ENCODE results near the gene MAPK8IP1. TPM values are rescaled to one million over a fixed set of nuclear protein-coding genes. Genes with fewer than 3 reads are reported as not detected.

Gene MAPK8IP1
- 7.7 and 8.1 TPM in 2 replicates for total RNA-seq

DNA sequence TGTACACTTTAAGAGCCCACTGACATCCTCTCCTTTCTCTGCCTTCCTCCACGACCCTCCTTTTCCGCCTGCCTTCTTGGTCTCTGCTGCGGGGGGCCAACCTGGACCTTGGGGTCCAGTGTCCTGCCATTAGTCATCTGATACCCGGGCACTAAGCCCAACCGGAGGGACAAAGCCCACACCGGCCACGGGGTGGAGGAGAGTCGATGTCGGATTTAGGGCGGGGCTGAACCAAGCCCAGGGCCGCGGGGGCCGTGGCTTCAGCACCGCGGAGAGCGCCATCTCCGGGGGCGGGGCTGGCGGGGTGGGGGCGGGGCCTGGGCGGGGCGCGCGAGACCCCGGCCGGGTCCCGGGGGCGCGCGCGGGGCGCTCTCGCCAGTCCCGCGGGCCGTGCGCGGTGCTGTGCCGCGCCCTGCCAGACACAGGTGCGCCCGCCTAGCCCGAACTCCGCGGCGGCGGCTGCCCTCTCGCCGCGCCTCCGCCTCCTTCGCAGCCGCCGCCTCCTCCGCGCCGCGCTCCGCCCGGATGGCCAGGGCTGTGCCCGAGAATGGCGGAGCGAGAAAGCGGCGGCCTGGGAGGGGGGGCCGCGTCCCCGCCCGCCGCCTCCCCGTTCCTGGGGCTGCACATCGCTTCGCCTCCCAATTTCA lies at the start of gene MAPK8IP1:
Gene MAPK8IP1, plus strand, starts transcription at position 378 of the 647 bp plus-strand sequence. Its CDS starts 170 bp downstream, at position 548.

DNA sequence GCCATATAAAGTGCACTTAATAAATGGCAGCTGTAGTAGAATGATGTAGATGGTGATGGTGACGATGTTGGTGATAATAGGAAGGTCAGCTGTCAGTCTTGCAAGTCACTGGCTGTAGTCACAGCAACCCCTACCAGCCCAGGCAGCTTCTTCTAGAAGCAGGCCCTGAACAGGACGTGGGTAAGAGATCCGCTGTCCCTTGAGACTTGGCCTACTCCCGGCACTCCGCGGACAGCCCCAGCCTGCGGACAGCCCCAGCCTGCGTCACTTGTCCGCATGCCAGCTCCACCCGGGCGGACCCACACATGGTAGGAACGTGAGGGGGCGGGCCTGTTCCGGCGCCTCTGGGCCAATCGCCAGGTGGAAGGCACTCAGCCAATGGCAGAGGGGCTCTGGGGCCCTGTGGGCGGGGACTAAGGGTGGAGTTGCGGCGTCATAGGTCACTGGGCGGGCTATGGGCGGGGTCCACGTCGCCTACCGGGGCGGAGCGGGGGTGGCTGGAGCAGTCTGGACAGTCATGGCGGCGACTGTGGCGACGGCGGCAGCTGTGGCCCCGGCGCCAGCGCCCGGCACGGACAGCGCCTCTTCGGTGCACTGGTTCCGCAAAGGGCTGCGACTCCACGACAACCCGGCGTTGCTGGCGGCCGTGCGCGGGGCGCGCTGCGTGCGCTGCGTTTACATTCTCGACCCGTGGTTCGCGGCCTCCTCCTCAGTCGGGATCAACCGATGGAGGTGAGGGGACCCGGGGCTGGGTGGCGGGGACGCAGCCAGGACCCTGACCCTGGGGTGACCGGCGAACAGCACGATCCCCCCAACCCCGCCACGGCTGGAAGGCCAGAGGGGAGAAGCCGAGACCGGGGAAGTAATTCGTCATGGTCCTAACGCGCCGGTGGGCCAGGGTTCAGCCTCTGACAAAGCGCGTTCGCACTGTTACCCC lies 38.2 kb upstream of the MAPK8IP1 start, which contains the start of gene CRY2:
Gene CRY2, plus strand, starts transcription at position 502 of the 937 bp plus-strand sequence. Its CDS starts 16 bp downstream, at position 518.

DNA sequence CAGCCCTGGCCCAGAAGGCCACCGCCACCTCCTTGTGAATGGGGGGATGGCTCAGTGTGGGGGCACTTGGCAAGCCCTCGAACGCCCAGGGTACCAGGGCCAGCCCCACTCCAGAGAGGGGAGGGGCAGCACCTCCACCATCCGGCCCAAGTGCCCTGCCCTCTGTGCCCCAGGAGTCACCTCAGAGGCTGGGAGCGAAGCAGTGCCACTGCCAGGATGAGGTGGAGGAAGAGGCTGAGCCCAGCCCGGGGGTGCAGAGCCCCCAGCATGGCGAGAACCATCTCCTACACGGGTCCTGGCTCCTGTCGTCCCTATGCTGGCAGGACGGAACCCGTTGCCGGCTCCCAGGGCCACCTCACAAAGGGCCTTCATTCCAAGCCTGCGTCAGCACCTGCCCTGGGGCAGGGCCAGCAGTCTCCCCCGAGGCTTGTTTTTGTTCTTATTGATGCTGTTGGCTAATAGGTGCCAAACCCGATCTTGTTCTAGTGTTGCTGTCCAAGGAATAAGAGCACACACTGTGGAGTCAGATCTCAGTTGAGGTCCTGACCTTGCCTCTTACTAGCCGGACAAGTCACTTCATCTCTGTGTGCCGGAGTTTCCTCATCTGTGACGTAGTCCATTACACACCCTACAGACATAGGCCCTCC lies 21.6 kb downstream of the MAPK8IP1 start, which contains the start of gene FREY1:
Gene FREY1, minus strand, starts transcription at position 307 of the 647 bp plus-strand sequence. Its CDS starts 26 bp downstream, at position 281.

DNA sequence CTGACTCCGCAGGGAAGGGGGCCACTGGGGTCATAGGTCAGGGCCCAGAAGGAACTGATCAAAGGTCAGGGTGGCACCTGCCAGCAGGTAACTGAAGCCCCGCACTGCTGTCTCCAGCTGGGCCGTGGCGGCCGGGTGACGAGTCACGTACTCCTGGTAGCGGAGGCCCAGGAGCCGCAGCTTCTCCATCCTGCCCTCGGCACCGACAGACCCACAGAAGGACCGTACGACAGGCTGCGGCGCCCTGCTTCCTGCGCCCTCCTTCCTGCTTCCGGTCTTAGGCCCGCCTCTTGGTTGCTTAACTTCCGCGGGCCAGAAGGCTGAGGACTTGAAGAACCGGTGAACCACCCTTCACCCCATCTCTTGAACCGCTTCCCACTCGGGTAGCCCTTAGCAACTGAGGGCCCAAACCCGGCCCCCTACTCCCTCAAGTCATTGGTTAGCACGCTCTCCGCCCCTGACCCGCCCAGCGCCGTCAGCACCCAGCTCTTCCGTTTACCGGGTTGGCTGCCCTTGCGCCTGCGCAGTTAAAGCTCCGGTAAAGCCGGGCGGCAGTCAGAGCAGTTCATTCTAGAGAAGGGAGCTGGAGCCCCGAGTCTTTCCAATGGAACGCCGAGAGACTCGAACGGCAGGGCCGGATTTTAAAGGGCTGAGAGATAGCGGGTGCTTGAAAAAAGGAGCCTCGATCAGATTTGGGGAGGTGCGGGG lies 32.3 kb downstream of the MAPK8IP1 start, which contains the start of gene PEX16:
Gene PEX16, minus strand, starts transcription at position 255 of the 708 bp plus-strand sequence. Its CDS starts 66 bp downstream, at position 189.

GRCh38 chr11:45922425-45923082 lies 37.1 kb downstream of the MAPK8IP1 start, which contains the start of gene LARGE2:
Gene LARGE2, plus strand, starts transcription at chr11:45922656. Its CDS starts 227 bp downstream, at chr11:45922883.

Other genes with a start within 250 kb of the MAPK8IP1 start
- gene CHST1, start 220.0 kb upstream of the MAPK8IP1 start, total RNA-seq, result 0.14 and 0.37 TPM in 2 replicates
- gene SLC35C1, start 80.5 kb upstream of the MAPK8IP1 start, total RNA-seq, result 12.9 TPM in 2 replicates
- 14.9 and 18.4 TPM in 2 replicates for gene CRY2, start 38.2 kb upstream of the MAPK8IP1 start, total RNA-seq
- gene FREY1, start 21.6 kb downstream of the MAPK8IP1 start, total RNA-seq, result 1.00 and 1.4 TPM in 2 replicates
- 34.6 and 37.0 TPM in 2 replicates for gene PEX16, start 32.2 kb downstream of the MAPK8IP1 start, total RNA-seq
- 0.09 TPM in 1 of 2 replicates, not detected in the other for gene LARGE2, start 37.0 kb downstream of the MAPK8IP1 start, total RNA-seq
- 11.7 and 14.1 TPM in 2 replicates for gene PHF21A, start 235.8 kb downstream of the MAPK8IP1 start, total RNA-seq